T-helper 9 cell (primary cell): ENCODE data around the gene MPP1.

Source experiments
- DNase-seq: peaks from one replicate; pipeline ENCODE4 v3.0.0-alpha.2; 2020

The MPP1 gene

GRCh38 chrX:154812341-154813101, 7.2 kb upstream of the MPP1 start:
- no peak for DNase-seq

- no peak for DNase-seq
Measured at GRCh38 chrX:154809939-154810665, 4.8 kb upstream of the MPP1 start.

- DNase-seq = no peak
Measured at GRCh38 chrX:154806837-154807501, 1.7 kb upstream of the MPP1 start.

- no peak for DNase-seq
Measured at GRCh38 chrX:154805696-154806091, 409 bp upstream of the MPP1 start.

- no peak for DNase-seq
Measured at GRCh38 chrX:154804261-154804956, 876 bp downstream of the MPP1 start.

GRCh38 chrX:154802947-154803346, 2.3 kb downstream of the MPP1 start:
- DNase-seq = no peak

- DNase-seq = no peak
Measured at GRCh38 chrX:154800478-154801210, 4.6 kb downstream of the MPP1 start.

- no peak for DNase-seq
Measured at GRCh38 chrX:154799556-154800348, 5.5 kb downstream of the MPP1 start.

- no peak for DNase-seq
Measured at GRCh38 chrX:154797006-154797405, 8.3 kb downstream of the MPP1 start.

- no peak for DNase-seq
Measured at GRCh38 chrX:154795016-154795415, 10.3 kb downstream of the MPP1 start.

- no peak for DNase-seq
Measured at GRCh38 chrX:154793084-154793795, 12.0 kb downstream of the MPP1 start.

GRCh38 chrX:154791939-154792338, 13.3 kb downstream of the MPP1 start:
- no peak for DNase-seq

- DNase-seq = no peak
Measured at GRCh38 chrX:154791467-154791866, 13.8 kb downstream of the MPP1 start.

- DNase-seq = no peak
Measured at GRCh38 chrX:154785716-154786115, 19.6 kb downstream of the MPP1 start.

- DNase-seq = no peak
Measured at GRCh38 chrX:154784149-154784995, 20.9 kb downstream of the MPP1 start.

GRCh38 chrX:154780968-154781367, 24.3 kb downstream of the MPP1 start:
- DNase-seq = no peak

- DNase-seq = no peak
Measured at GRCh38 chrX:154779261-154779660, 26.0 kb downstream of the MPP1 start.

- DNase-seq = no peak
Measured at GRCh38 chrX:154776753-154777152, 28.5 kb downstream of the MPP1 start.

- no peak for DNase-seq
Measured at GRCh38 chrX:154775419-154776349, 29.6 kb downstream of the MPP1 start.
